HEK293 (cell line): ENCODE data around the gene SULF2.

Source experiments
- CTCF ChIP-seq: fragments of 450-650 bp; formaldehyde crosslinking; IDR thresholded peaks from 2 replicates; pipeline ENCODE4 v1.5.1; 2016; ENCODE audit warnings: missing biosample characterization, missing genetic modification characterization
- SP2 ChIP-seq: fragments of 450-650 bp; formaldehyde crosslinking; IDR thresholded peaks from 2 replicates; pipeline ENCODE4 v1.5.1; 2016; ENCODE audit warnings: missing biosample characterization, missing genetic modification characterization
- WT1 ChIP-seq: fragments of 450-650 bp; formaldehyde crosslinking; IDR thresholded peaks from 2 replicates; pipeline ENCODE4 v1.5.1; 2016; ENCODE audit warnings: missing biosample characterization, missing genetic modification characterization
- ZBTB44 ChIP-seq: fragments of 450-650 bp; IDR thresholded peaks from 2 replicates; pipeline ENCODE4 v1.5.1; 2018; ENCODE audit warnings: missing biosample characterization, mild to moderate bottlenecking, missing genetic modification characterization
- ZNF501 ChIP-seq: fragments of 450-650 bp; formaldehyde crosslinking; IDR thresholded peaks from 2 replicates; pipeline ENCODE4 v1.5.1; 2016; ENCODE audit warnings: missing biosample characterization, missing genetic modification characterization
- TF ChIP-seq, protein P1 (sequence below): fragments of 450-650 bp; formaldehyde crosslinking; IDR thresholded peaks from 2 replicates; pipeline ENCODE4 v1.5.1; 2016; ENCODE audit warnings: missing biosample characterization, missing genetic modification characterization
- TF ChIP-seq, protein P2 (sequence below): fragments of 450-650 bp; formaldehyde crosslinking; IDR thresholded peaks from 2 replicates; pipeline ENCODE4 v1.5.1; 2017; ENCODE audit warnings: missing biosample characterization, missing genetic modification characterization
- TF ChIP-seq, protein P3 (sequence below): fragments of 450-650 bp; formaldehyde crosslinking; IDR thresholded peaks from 2 replicates; pipeline ENCODE4 v1.5.1; 2016; ENCODE audit warnings: missing biosample characterization, missing genetic modification characterization

DNA sequence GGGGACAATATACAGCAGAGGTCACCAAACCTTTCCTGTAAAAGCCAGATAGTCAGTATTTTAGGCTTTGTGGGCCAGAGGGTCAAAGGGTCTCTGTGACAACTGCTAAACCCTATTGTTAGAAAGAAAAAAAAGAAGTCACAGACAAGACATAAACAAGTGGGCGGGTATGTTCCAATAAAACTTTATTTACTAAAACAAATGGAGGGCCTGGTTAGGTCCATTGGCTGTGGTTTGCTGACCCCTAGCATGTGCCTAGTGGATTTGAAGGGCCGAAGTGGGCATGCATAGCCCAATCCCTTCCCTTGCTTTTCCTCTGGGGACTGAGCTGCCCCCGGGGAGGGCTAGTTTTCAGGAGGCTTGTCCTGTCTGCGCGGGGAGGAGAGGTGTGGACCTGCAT is 78.9 kb downstream of the SULF2 start:
- no peak for TF ChIP-seq CTCF (tag by site-specific recombination)
- TF ChIP-seq, protein P1, sequence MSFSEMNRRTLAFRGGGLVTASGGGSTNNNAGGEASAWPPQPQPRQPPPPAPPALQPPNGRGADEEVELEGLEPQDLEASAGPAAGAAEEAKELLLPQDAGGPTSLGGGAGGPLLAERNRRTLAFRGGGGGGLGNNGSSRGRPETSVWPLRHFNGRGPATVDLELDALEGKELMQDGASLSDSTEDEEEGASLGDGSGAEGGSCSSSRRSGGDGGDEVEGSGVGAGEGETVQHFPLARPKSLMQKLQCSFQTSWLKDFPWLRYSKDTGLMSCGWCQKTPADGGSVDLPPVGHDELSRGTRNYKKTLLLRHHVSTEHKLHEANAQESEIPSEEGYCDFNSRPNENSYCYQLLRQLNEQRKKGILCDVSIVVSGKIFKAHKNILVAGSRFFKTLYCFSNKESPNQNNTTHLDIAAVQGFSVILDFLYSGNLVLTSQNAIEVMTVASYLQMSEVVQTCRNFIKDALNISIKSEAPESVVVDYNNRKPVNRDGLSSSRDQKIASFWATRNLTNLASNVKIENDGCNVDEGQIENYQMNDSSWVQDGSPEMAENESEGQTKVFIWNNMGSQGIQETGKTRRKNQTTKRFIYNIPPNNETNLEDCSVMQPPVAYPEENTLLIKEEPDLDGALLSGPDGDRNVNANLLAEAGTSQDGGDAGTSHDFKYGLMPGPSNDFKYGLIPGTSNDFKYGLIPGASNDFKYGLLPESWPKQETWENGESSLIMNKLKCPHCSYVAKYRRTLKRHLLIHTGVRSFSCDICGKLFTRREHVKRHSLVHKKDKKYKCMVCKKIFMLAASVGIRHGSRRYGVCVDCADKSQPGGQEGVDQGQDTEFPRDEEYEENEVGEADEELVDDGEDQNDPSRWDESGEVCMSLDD: no peak
- no peak for TF ChIP-seq WT1 (tag by site-specific recombination)
- TF ChIP-seq ZNF501 (tag by site-specific recombination): no peak
- TF ChIP-seq, protein P2, sequence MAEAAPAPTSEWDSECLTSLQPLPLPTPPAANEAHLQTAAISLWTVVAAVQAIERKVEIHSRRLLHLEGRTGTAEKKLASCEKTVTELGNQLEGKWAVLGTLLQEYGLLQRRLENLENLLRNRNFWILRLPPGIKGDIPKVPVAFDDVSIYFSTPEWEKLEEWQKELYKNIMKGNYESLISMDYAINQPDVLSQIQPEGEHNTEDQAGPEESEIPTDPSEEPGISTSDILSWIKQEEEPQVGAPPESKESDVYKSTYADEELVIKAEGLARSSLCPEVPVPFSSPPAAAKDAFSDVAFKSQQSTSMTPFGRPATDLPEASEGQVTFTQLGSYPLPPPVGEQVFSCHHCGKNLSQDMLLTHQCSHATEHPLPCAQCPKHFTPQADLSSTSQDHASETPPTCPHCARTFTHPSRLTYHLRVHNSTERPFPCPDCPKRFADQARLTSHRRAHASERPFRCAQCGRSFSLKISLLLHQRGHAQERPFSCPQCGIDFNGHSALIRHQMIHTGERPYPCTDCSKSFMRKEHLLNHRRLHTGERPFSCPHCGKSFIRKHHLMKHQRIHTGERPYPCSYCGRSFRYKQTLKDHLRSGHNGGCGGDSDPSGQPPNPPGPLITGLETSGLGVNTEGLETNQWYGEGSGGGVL (tag by site-specific recombination): no peak
- TF ChIP-seq SP2: no peak
- no peak for TF ChIP-seq ZBTB44 (tag by site-specific recombination)
- TF ChIP-seq, protein P3, sequence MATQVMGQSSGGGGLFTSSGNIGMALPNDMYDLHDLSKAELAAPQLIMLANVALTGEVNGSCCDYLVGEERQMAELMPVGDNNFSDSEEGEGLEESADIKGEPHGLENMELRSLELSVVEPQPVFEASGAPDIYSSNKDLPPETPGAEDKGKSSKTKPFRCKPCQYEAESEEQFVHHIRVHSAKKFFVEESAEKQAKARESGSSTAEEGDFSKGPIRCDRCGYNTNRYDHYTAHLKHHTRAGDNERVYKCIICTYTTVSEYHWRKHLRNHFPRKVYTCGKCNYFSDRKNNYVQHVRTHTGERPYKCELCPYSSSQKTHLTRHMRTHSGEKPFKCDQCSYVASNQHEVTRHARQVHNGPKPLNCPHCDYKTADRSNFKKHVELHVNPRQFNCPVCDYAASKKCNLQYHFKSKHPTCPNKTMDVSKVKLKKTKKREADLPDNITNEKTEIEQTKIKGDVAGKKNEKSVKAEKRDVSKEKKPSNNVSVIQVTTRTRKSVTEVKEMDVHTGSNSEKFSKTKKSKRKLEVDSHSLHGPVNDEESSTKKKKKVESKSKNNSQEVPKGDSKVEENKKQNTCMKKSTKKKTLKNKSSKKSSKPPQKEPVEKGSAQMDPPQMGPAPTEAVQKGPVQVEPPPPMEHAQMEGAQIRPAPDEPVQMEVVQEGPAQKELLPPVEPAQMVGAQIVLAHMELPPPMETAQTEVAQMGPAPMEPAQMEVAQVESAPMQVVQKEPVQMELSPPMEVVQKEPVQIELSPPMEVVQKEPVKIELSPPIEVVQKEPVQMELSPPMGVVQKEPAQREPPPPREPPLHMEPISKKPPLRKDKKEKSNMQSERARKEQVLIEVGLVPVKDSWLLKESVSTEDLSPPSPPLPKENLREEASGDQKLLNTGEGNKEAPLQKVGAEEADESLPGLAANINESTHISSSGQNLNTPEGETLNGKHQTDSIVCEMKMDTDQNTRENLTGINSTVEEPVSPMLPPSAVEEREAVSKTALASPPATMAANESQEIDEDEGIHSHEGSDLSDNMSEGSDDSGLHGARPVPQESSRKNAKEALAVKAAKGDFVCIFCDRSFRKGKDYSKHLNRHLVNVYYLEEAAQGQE (tag by site-specific recombination): no peak
